GM21786 (cell line): ENCODE data around the gene TMEM117.
"Not testable (repeated sequence)": the region's sequence is repeated elsewhere in the genome, so short reads cannot be mapped to it uniquely, and the experiment has no call there.

ENCODE experiments used
- ATAC-seq: cut with Tn5 transposase; IDR thresholded peaks from one replicate; pipeline ENCODE4 v1.9.1; 2021; ENCODE audit not compliant: unreplicated experiment

Gene TMEM117

DNA sequence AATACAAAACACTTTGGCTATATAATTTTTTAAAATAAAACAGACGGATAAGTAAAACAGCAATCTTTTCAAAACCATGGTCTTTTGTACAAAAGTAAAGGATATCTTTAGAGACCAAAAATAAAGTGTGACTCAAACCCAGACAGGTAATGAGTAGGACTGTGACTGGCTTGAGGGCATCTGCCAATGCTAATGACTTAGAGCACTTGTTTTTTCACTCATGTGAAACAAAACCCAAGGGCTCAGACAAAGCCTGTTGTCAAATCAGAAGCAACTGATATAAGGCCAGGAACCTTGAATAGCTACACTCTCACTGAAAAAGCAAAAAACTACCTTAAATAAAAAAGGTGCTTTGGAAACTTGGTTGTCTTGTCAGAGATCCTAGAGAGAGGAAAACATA is 357.4 kb downstream of the TMEM117 start:
- ATAC-seq, result peak; percentile 98

DNA sequence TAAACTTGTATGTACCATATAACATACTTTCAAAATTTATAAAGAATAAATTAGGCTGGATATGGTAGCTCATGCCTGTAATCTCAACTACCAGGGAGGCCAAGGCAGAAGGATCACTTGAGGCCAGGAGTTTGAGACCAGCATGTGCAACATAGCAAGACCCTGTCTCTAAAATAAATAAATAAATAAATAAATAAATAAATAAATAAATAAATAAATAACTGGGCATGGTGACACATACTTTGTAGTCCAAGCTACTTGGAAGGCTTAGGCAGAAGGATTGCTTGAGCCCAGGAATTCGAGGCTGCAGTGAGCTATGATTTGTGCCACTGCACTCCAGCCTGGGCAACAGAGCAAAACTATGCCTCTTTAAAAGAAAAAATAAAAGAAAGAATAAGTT is 359.8 kb downstream of the TMEM117 start:
- not testable (repeated sequence) for ATAC-seq

DNA sequence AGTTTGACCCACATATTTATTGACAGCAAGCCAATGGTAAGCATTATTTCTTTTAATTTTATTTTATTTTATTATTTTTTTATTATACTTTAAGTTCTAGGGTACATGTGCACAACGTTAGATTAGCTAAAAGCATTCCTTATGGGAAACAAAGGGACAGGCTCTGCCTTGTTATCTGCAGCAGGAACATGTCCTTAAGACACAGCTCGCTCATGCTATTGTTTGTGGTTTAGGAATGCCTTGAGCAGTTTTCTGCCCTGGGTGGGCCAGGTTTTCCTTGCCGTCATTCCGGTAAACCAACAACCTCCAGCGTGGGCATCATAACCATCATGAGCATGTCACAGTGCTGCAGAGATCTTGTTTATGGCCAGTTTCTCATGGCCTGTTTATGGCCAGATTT is 370.2 kb downstream of the TMEM117 start:
- no peak for ATAC-seq

DNA sequence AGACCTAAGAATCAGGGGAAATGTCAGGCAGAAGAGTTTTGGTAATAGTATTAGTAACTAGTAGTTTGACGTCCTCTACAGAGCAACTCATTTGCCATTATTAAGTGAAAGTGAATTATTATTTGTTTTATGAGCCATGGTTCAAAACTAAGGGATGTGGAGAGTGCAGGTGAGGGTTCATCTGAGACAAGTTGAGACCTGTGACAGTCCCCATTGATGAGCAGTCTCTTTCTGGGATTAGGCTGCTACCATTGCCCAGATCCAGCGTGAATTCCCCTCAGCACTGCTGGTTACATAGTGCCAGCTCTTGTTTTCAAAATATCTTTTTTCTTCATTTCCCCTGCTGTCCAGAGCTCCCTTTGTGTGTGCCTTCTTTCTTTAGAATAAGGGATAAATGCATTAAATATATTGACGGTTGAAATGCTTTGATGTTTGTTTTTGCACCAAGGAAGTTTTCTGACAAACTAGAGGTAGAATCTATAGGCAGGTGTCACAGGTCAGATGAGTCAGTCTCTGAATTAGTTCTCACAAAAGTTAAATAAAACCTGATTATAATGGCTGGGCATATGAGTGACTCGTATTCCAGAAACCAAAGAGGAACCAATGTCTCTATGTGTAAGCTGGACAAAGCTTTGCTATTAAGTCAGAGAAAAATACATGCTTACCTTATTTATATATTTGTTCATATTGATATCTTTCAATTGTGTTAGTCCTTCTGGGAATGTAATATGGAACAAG is 381.4 kb downstream of the TMEM117 start:
- no peak for ATAC-seq

DNA sequence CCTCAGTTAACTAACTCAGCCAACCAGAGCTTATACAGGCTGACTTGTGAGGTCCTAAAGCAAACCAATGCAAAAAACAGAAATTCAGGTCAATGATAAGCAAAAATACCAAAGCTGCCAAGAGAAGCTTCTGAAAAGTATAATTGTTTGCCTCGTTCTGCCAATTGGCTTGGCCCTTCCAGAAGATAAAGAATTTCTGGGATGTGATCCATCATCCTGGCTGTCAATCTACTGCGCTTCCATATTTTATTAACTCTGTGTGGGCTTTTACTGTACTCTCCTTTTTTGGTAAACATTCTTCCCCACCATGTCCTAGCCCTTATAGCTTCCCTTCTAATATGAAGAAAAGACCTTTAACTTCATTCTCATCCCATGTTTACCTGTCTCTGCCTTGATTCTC is 387.9 kb downstream of the TMEM117 start:
- no peak for ATAC-seq

DNA sequence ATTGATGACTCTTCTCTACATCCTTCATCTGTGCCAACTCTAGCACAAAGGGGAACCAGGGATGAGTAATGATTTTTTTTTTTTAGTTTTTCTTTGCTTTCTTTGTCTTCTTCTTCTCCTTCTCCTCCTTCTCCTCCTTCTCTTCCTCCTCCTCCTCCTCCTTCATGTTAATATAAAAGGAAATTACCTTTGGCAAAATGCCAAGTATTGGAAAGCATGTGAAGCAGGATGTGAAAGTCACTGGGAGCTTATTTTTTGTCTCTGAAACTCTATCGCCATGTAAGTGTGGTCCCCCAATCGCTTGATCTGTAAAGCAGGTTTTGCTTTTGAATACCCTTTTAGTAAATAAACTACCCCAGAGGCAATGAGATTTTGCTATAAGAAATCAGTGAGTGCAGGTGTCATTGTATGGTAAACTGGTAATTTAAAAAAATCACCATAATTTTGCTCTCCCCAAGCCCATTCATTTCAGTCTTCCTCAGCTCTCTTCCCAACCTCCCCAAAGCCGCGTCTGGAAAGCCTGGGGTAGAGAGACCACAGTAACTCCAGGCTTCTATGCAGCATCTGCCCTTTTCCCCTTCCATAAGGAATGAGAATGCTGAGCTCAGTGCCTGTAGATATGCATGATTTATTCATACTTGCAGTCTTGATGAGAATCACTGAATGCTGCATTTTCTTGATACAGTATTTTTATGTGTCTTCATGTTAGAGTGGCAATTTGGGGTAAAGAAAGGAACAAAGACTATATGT is 388.7 kb downstream of the TMEM117 start:
- no peak for ATAC-seq

DNA sequence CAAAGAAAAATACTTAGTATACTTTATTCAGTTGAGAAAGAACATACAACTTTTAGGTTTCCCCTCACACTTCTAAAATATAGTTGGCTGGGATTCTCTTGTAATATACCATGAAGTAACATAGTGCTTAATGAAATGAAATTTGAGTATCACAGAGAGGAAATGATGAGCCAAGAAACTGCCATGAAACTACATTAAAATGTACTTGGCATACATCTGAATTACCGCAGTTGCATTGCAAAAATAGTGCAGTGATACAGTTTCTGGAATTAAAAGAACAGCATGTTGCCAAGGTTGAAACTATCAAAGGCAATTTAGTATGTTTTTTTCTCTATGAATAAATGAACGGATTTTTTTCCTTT is 389.2 kb downstream of the TMEM117 start:
- no peak for ATAC-seq

DNA sequence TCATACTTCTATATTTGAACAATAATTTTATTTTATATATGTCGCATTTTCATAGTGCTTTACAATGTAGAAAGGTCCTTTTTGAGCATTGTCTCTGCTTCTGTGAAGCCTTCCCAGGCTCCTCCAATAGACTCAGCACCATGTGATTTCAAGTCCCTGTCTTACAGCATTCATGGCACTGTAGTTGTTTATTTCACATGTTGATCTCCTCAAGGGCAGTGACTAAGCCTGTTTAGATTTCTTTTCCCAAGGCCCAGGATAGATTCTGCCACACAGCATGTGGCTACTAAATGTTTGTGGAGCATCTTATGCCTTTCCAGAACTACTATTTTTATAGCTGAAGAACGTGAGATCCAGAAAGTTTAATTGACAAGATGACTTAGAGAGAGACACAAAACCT is 391.7 kb downstream of the TMEM117 start:
- ATAC-seq, result no peak

DNA sequence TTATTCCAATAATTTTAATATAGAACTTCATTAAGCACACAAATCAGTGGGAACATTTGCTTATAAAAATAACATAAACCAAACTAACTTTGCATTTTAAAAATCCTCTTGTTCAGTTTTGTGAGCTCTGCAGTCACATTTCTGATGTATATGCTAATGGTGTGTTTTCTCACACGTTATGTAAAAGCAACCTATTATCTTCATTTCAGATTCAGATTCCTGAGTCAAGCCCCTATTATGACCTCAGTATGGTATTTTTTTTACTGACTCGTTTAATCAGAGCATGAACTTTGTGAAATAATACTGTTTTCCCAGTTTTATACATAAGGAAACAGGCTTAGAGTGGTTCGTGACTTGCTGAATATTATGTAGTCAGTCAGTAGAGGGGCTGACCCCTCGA is 394.0 kb downstream of the TMEM117 start:
- ATAC-seq, result no peak

DNA sequence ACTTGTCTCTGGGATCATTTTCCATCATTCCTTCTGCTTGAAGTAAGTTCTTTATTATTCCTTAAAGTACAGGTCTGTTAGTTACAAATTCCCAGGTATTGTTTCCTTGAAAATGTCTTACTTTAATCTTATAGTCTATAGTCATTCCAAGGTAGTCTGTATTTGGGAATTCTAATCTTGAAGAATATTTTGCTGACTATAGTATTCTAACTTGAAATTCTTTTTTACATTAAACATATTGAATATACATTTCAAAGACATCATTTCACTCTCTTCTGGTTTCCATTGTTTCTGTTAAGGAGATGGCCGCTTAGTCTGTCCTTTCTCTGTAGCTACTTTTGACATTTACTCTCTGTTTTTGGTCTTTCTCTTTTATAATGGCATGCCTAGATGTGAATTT is 399.8 kb downstream of the TMEM117 start:
- no peak for ATAC-seq

DNA sequence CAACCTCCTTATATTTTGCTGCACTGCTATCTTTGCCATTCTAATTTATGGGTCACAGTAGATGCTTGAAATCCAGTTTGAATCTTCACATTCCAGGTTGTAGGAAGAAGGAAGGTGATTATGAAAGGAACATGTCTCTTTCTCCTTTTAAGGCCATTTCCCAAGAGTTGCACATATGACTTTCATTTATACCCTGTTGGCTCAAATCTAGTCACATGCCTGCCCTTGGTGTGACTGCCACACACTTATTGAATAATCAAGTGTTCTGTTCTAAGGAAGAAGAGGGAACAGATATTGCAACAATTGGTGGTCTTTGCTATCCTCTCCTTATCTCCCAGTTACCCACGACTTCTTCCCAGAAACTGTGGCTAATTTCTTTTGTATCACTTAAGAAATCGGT is 404.3 kb downstream of the TMEM117 start:
- ATAC-seq, result no peak

DNA sequence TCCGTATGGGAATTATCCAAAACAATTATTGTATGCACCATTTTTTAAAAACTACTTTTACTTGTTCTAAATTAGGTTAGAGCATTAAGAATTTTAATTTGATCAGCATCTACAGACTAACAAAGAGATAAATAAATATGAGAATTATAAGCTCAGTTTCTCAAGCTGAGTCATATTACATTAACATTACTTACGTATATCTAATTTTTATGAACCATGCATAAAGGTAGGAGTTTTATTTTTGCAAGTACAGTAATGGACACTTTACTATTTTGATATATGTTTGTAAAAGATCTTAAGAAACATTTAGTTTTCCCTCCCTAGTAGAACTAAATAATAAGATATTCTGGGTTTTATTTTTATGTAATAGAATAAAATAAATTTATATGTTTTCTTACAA is 410.1 kb downstream of the TMEM117 start:
- ATAC-seq, result no peak

DNA sequence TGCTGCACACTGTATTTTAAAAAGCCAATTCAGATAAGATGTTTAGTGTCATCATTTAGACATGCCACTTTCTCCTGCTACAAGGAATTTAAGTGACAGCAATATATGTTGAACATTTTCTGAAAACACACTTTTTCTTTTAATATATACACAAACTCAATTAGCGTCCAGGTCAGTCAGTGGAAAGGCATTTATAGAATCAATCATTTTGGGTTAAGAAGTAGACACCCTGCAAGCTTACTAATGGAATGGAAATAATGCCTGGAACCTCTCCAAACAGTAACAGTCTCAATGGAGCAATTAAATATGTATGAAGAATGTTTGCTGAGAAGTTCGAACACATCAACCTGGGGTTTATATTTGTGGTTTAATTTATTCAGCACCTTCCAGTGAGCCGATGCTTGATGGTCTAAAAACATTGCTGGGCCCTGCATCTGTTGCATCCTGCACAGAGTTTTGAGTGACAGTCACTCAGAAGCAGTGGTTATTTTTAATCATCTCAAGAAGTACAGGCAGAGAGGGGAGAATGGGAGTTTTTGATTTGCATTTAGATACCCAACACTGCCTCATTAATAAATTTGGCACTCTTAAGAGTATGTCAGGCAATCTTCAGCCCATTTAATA is 410.7 kb downstream of the TMEM117 start:
- no peak for ATAC-seq

DNA sequence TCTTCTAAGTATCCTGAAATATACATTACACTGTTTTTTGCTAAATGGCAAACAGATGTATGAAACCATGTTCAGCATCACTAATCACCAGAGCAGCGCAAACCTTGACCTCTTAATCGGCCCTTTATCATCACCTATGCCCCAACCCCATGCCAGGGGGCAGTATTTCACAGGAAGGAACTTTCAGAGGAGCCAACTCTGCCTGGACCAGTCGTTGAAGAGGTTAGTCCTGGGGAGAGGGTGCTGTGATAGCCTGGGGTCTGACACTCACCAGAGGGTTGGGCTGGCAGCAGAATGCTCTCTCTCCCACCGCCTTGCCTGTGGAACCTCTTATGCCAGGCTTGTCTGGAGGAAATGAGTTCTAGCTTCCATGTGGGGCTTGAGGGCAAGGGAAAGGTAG is 411.7 kb downstream of the TMEM117 start:
- ATAC-seq, result no peak

DNA sequence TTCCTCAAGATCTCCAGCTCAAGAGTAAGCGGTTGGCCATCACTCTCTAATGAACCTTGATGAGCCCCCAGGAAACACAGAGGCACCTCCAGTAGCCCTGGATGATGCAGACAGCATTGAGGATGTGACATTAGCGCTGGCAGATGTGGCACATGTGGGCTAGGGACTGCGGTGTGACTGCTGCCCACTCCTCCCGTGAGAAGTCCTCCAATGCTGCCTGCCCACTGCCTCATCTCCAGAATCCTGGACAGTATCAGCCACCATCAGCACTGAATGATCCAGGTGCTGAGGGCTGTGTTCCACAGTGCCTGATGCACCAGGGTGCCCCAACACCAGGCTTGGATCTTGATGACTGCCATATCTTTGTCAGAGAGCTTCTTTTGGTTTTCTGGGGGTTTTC is 412.6 kb downstream of the TMEM117 start:
- ATAC-seq, result no peak

DNA sequence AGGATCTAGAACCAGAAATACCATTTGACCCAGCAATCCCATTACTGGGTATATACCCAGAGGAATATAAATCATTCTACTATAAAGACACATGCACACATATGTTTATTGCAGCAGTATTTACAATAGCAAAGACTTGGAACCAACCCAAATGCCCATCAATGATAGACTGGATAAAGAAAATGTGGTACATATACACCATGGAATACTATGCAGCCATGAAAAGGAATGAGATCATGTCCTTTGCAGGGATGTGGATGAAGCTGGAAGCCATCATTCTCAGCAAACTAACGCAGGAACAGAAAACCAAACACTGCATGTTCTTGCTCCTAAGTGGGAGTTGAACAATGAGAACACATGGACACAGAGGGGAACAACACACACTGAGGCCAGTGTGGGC is 414.6 kb downstream of the TMEM117 start:
- ATAC-seq, result not testable (repeated sequence)

DNA sequence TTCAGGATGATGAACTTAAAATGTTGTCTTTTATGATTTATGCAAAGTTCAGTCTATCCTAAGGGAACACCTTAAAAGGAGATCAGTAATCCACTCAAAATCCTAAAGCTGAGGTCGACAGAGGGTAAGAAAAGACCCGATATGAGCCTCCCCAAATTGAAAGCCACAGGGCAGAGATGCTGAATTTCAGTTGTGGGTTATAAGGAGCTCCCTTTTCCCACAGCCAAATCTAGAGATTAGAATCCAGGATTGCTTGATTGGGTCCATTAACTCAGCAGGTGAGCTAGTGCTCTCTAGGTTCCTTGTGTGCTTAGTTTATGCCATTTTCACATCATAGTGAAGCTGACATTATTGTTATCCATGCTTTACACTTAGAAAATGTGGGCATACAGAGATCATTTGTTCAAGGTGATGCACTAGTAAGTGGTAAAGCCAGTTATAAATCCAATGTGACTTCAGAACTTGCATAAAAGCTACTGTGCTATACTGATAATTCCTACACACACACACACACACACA is 417.5 kb downstream of the TMEM117 start:
- ATAC-seq, result no peak

DNA sequence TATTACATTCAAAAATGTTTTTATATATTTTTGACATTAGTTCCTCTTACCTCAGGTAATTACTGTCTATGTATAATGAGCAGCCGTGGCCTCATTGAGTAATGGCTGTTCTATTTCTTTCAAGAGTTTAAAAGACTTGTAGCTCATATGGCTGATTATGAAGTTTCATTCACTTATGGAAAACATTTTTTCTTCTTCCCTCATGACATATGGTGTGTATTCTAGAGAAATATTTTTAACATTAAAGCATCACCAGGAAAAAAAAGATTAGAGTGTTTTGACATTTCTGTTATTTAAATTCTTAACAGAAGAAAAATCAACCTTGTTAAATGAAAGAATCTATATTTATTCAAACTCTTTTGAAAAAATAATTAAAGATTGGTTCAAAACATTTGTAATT is 422.4 kb downstream of the TMEM117 start:
- no peak for ATAC-seq

DNA sequence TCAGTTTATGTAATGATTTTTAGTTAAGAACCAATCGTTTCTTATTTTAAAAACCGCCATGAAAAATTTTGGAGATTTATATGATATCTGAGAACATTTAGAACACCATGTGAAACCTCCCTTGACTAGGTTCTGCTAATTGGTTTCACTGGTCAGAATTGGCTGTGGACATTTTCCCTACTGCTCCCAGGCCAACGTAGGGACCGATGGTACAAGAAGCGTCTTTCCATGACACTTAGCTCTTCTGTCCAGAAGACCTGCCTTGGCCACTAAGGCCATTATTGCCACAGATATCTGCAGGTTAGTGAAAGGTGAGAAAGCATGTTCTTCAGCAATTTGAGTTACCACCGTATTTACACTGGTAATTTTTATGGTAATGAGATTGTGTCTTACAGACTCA is 424.0 kb downstream of the TMEM117 start:
- ATAC-seq, result no peak

DNA sequence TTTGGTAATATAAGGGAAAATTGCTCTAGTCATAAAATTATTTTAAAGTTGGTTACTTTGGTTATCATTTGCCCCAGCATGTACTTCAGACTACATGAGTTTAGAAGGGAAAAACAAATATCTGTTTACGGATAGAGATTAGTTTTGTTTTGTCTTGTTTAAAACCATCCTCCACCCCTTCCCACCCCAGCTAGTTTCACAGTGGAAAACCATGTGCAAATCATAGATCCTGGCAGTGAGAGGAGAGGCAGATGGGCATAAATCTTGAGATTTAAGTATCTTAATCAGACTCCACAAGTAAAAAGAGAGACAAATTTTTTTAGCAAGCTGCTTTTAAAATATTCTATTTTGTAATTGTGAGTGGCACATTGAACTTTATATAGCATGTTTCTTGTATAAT is 424.7 kb downstream of the TMEM117 start:
- ATAC-seq, result no peak

DNA sequence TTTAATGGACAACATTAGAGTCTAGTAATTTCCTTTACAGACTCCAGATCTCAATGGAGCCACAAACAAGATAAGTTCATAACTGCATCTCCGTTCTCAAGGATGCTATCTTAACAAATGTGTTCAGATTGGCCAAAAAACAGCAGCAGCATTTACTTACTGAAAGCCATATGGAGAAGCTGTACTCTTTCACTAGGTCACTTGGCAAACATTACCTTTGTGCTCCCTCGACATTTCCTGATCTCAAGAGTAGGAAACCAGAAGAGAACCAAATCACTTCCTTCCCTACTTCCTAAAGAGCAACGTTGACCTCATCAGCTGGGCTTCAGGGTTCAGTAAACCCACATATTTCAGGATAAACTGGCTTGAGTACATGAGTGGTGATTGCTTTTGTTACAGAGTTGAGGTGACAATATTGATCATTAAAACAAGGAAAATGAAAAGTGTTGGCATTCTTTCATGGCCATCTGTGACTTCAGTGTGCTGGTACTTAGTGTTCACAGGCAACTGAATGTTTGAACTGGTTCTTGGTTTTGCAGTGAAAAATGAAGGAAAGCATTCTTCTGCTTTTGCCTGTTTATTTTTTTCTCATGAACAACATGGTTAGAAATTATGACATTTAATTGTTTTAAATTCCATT is 449.6 kb downstream of the TMEM117 start:
- no peak for ATAC-seq

DNA sequence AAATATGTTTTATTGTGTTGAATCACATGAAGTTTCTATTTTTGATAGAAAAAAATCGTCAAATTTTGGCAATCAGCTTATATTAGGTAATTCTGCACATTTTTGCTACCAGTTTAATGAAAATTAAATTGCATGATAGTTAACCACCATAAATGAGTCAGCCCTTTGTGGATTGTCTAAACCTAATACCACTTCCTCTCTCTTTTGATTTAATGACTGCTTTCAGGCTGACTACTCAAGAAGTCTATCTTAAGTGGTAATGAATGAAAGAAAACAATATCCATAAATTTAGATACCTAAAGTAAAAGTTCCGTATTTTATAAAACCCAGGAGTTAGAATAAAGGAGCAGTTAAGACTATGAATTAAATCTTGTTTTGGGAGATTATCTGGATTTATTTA is 450.5 kb downstream of the TMEM117 start:
- no peak for ATAC-seq
